ENCODE results near the gene LCNL1. TPM values are rescaled to one million over a fixed set of nuclear protein-coding genes. Genes with fewer than 3 reads are reported as not detected.

LCNL1 gene
- total and polyA plus RNA-seq, 10 of the 15 experiments (the other 5 are each of a cell fraction or from before 2014, with no cell fraction given): not detected

GRCh38 chr9:136997830-136998234 lies 15.0 kb downstream of the LCNL1 start:
- intact Hi-C loops (cut with micrococcal nuclease; ENCODE audit: unreplicated experiment): no loop called here
- ChIA-PET POLR2A (no interaction called here), CTCF (no interaction called here), SMC1A (ENCODE audit: uncharacterized antibody, unreplicated experiment) (no interaction called here), RAD21 (ENCODE audit: unreplicated experiment) (no interaction called here)
- in situ Hi-C loops (cut with MboI): no loop called here
- Histone ChIP-seq H3K79me2 (ENCODE audit: control insufficient read depth, insufficient read depth, low read length) (no peaks in the 10 kb centered on the region; the same call in 1 of the 2 replicates), H3K36me3 (ENCODE audit: control insufficient read depth in 2 of 2, insufficient read depth in 2 of 2, low read length in 1 of 2) (no peaks in the 10 kb centered on the region), H3K27ac (ENCODE audit: control insufficient read depth, insufficient read depth) (no peak overlapping the region), H4K20me1 (ENCODE audit: control insufficient read depth, insufficient read depth) (no peaks in the 10 kb centered on the region), H3K4me1 (ENCODE audit: control insufficient read depth, insufficient read depth, low read length) (peaks cover 42% of the 10 kb centered on the region), H2AFZ (ENCODE audit: control insufficient read depth, low read depth, low read length) (no peak overlapping the region), H3K9me3 (replicated peaks; ENCODE audit: control insufficient read depth, insufficient read depth, low read length) (no peaks in the 10 kb centered on the region), H3K4me3 (no peak overlapping the region), H3K27me3 (replicated peaks in 1 of 2; ENCODE audit: control insufficient read depth in 2 of 2, insufficient read depth in 2 of 2, low read length in 1 of 2) (peaks cover 2 to 10% of the 10 kb centered on the region in 2 experiments; a peak in 3 of 4 replicates), H3K9ac (ENCODE audit: control insufficient read depth, insufficient read depth, low read length) (no peak overlapping the region), H3K4me2 (ENCODE audit: control insufficient read depth, insufficient read depth) (peak overlapping the region; percentile 7; the same call in 1 of the 2 replicates)
- TF ChIP-seq RUNX3 (IDR thresholded peaks at IDR 0.05; ENCODE audit: low read length) (peak; percentile 13; the same call in 1 of the 2 replicates), ZNF687 (IDR thresholded peaks at IDR 0.05) (no peak)
- BruUV-seq (replicated peaks): no TSS peak
- WGBS (ENCODE audit: insufficient coverage, insufficient replicate concordance, low lambda C conversion rate, missing lambda C conversion rate): 3% methylated on average over 14 of the region's 18 CpGs
- ATAC-seq (no peak), DNase-seq (ENCODE audit: low read depth, low spot score) (no peak), FAIRE-seq (no peak)
